Measurements from ENCODE around the gene BTF3. TPM values are rescaled to one million over a fixed set of nuclear protein-coding genes. Genes with fewer than 3 reads are reported as not detected.

Gene BTF3
- polyA plus RNA-seq, 1 donor from 2014 or later: 324 TPM

GRCh38 chr5:73545403-73545779 lies 47.1 kb downstream of the BTF3 start:
- TF ChIP-seq TAF1 (IDR thresholded peaks at IDR 0.05; ENCODE audit: low read depth) (no peak), RAD21 (conservative IDR thresholded peaks at IDR 0.05) (no peak), SMC3 (conservative IDR thresholded peaks at IDR 0.05; ENCODE audit: poor library complexity) (no peak), EZH2 (IDR thresholded peaks at IDR 0.05; ENCODE audit: borderline replicate concordance, insufficient read depth, low read length, poor library complexity, severe bottlenecking) (no peak), REST (IDR thresholded peaks at IDR 0.05; ENCODE audit: borderline replicate concordance) (no peak), POLR2AphosphoS5 (IDR thresholded peaks at IDR 0.05) (no peak)
- Histone ChIP-seq H2AFZ (ENCODE audit: low read depth, low read length) (no peak overlapping the region), H3K27me3 (ENCODE audit: insufficient read depth, low read depth, low read length) (no peaks in the 10 kb centered on the region), H3K9me3 (ENCODE audit: low read length) (no peaks in the 10 kb centered on the region), H3K9me2 (ENCODE audit: insufficient read depth, low read length) (no peaks in the 10 kb centered on the region), H3K4me3 (ENCODE audit: low read length) (no peak overlapping the region), H3K36me3 (ENCODE audit: insufficient read depth, low read length) (no peaks in the 10 kb centered on the region), H3K9ac (ENCODE audit: low read length) (no peak overlapping the region), H3K27ac (ENCODE audit: low read length) (no peak overlapping the region), H3K79me2 (replicated peaks; ENCODE audit: insufficient read depth, low read length) (no peaks in the 10 kb centered on the region), H3F3A (ENCODE audit: insufficient read depth, low read length, poor library complexity, severe bottlenecking) (no peaks in the 10 kb centered on the region), H3K4me2 (ENCODE audit: low read length) (no peak overlapping the region), H4K20me1 (ENCODE audit: insufficient read depth) (no peaks in the 10 kb centered on the region)

- no peaks in the 10 kb centered on the region for H3K79me2 ChIP-seq (replicated peaks; ENCODE audit: insufficient read depth, low read length)
- H3K4me3 ChIP-seq (ENCODE audit: low read length): no peak overlapping the region
- no peak overlapping the region for H3K9ac ChIP-seq (ENCODE audit: low read length)
- no peaks in the 10 kb centered on the region for H3K36me3 ChIP-seq (ENCODE audit: insufficient read depth, low read length)
- H3K4me2 ChIP-seq (ENCODE audit: low read length): no peak overlapping the region
- no peaks in the 10 kb centered on the region for H3K9me2 ChIP-seq (ENCODE audit: insufficient read depth, low read length)
- H2AFZ ChIP-seq (ENCODE audit: low read depth, low read length): no peak overlapping the region
- H3K27me3 ChIP-seq (ENCODE audit: insufficient read depth, low read depth, low read length): no peaks in the 10 kb centered on the region
- H3K27ac ChIP-seq (ENCODE audit: low read length): no peak overlapping the region
- TF ChIP-seq EP300 (conservative IDR thresholded peaks at IDR 0.05; ENCODE audit: poor library complexity, severe bottlenecking): no peak
- no peak for TF ChIP-seq CTCF (IDR thresholded peaks at IDR 0.05; ENCODE audit: poor library complexity, severe bottlenecking)
- no peak for TF ChIP-seq SMC3 (conservative IDR thresholded peaks at IDR 0.05; ENCODE audit: poor library complexity)
- TF ChIP-seq POLR2AphosphoS5 (IDR thresholded peaks at IDR 0.05): no peak
- no peak for TF ChIP-seq RAD21 (conservative IDR thresholded peaks at IDR 0.05)
- TF ChIP-seq TAF1 (IDR thresholded peaks at IDR 0.05; ENCODE audit: low read depth): no peak
- no peak for TF ChIP-seq EZH2 (IDR thresholded peaks at IDR 0.05; ENCODE audit: borderline replicate concordance, insufficient read depth, low read length, poor library complexity, severe bottlenecking)
- no peak for TF ChIP-seq REST (IDR thresholded peaks at IDR 0.05; ENCODE audit: borderline replicate concordance)
- TF ChIP-seq MXI1 (conservative IDR thresholded peaks at IDR 0.05; ENCODE audit: poor library complexity, severe bottlenecking): no peak
- no peaks in the 10 kb centered on the region for H3K9me3 ChIP-seq (ENCODE audit: low read length)
- no peaks in the 10 kb centered on the region for H4K20me1 ChIP-seq (ENCODE audit: insufficient read depth)
- H3F3A ChIP-seq (ENCODE audit: insufficient read depth, low read length, poor library complexity, severe bottlenecking): no peaks in the 10 kb centered on the region
Measured at GRCh38 chr5:73550016-73550415, 51.8 kb downstream of the BTF3 start.
